NCI-H187 treated with DMSO at 0.1 percent for 48 hours (cell line): ENCODE measurements around the gene IL3RA.
"Not testable (repeated sequence)": the region's sequence is repeated elsewhere in the genome, so short reads cannot be mapped to it uniquely, and the experiment has no call there.

Source experiments
- DNase-seq: peaks from one replicate; lab custom pipeline; 2025; lab: John Stamatoyannopoulos, UW

Gene IL3RA

DNA sequence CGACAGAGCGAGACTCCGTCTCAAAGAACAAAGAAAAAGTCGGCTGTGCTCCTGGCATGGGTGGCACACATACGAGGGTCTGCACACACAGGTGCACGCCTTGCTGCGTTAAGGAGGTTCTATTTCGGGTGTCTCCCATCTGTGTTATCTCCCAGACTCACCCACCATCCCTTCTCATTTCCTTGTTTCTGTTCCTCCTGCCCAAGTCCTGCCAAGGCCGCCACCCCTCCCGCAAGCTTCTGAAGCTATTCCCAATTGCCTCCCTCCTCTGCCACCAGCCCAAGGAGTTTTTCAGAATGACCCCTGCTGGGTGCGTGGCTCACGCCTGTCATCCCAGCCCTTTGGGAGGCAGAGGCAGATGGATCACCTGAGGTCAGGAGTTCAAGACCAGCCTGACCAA lies 6.0 kb upstream of the IL3RA start:
- no peak for DNase-seq

DNA sequence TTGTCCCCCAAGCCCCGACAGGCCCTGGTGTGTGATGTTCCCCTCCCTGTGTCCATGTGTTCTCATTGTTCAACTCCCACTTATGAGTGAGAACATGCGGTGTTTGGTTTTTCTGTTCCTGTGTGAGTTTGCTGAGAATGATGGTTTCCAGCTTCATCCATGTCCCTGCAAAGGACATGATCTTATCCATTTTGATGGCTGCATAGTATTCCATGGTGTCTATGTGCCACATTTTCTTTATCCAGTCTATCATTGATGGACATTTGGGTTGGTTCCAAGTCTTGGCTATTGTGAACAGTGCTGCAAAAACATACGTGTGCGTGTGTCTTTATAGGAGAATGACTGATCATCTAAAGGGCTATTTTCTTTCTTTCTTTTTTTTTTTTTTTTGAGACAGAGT lies 4.2 kb upstream of the IL3RA start:
- not testable (repeated sequence) for DNase-seq

DNA sequence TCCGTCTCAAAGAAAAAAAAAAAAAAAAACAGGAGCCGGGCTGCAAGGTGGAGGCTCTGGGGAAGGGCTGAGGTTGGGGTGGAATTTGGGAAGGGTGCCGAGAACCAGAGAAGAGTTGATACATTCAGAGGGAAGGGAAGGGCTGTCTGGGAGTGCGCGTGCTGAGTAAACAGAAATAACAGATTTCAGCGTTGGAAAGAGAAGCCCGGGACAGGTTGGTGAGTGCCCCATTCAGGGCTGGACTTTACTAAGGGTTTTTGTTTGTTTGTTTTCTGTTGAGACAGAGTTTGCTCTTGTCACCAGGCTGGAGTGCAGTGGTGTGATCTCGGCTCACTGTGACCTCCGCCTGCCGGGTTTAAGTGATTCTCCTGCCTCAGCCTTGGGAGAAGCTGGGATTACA lies 1.7 kb upstream of the IL3RA start:
- DNase-seq, result no peak

DNA sequence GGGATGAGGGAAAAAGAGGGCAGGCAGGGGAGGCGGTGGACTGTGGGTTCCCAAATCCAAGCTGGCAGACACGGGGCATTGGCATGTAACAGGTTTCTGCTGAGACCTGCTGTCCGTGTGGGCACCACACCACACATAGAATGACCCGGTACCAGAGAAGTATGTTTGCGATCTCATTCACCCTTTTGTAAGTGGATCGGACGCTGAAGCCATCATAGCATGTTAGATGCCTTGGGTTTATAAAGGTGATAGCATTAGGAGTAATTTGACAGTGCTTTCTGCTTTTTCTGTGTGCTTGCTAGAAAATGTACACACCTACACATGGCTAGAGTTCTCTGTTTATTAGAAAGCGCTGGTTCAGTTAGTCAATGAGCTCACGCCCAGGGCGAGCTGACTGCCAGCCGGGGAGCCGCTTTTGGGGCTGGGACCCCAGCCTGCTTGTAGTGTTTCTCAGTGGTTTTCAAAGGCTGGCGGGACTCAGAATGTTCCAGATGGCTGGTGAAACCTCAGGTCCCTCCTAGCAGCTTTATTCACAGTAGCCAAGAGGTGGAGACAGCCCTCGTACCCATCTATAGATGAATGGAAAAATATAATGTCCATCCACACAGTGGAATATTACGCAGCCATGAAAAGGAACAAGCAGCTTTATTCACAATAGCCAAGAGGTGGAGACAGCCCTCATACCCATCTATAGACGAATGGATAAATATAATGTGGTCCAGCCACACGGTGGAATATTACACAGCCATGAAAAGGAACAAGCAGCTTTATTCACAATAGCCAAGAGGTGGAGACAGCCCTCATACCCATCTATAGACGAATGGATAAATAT lies 579 bp downstream of the IL3RA start:
- DNase-seq, result no peak

DNA sequence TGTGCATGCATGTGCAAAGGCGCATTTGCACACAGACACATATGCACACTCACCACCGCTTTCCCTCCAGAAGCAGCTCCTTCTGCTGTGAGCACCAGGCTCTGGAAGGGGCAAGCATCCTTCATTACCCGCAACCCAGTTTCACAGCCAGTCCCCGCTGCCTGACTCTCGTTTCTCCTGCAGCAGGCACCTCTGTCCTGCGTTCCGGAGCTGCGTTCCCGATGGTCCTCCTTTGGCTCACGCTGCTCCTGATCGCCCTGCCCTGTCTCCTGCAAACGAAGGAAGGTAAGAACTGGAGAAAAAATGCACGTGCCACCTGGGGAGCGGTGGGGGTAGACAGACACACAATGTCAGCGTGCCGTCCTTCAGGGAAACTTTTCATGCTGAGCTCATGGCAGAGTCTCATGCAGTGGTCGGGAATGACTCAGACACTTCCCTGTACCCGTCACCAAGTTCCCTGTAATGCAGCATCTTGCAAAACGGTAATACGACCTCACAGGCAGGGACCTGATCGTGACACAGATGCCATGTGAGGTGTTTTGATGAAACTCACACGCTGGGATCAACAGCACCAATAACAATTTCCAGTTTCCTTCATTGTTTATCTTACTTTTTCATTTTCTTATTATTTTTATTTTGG lies 5.1 kb downstream of the IL3RA start:
- DNase-seq, result no peak

DNA sequence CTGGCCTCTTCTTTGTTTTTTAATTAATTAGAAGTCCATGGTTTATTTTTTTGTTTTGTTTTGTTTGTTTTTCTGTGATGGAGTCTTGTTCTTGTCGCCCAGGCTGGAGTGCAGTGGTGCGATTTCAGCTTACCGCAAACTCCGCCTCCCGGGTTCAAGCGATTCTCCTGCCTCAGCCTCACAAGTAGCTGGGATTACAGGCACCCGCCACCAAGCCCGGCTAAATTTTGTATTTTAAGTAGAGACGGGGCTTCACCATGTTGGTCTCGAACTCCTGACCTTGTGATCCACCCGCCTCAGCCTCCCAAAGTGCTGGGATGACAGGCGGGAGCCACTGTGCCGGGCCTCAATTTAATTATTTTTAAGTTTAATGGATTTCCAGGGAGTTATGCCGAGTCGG lies 13.0 kb downstream of the IL3RA start:
- DNase-seq, result not testable (repeated sequence)

DNA sequence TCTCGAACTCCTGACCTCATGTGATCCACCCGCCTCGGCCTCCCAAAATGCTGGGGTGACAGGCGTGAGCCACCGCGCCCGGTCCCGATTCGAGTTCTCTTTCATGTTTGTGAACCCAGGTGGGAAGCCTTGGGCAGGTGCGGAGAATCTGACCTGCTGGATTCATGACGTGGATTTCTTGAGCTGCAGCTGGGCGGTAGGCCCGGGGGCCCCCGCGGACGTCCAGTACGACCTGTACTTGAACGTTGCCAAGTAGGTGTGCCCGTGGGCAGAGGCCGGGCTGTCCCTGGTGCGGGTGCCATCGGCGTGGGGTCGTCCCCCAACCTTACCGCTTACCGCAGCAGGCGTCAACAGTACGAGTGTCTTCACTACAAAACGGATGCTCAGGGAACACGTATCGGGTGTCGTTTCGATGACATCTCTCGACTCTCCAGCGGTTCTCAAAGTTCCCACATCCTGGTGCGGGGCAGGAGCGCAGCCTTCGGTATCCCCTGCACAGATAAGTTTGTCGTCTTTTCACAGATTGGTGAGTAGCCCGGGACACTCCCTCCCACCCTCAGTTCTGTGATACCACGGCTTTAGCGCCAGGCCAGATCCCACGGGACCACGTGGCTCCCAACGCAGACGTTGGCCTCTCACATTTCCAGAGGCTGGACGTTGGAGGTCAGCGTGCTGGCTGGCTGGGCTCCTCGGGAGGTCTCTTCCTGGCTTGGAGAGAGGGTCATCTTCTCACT lies 15.6 kb downstream of the IL3RA start:
- no peak for DNase-seq

DNA sequence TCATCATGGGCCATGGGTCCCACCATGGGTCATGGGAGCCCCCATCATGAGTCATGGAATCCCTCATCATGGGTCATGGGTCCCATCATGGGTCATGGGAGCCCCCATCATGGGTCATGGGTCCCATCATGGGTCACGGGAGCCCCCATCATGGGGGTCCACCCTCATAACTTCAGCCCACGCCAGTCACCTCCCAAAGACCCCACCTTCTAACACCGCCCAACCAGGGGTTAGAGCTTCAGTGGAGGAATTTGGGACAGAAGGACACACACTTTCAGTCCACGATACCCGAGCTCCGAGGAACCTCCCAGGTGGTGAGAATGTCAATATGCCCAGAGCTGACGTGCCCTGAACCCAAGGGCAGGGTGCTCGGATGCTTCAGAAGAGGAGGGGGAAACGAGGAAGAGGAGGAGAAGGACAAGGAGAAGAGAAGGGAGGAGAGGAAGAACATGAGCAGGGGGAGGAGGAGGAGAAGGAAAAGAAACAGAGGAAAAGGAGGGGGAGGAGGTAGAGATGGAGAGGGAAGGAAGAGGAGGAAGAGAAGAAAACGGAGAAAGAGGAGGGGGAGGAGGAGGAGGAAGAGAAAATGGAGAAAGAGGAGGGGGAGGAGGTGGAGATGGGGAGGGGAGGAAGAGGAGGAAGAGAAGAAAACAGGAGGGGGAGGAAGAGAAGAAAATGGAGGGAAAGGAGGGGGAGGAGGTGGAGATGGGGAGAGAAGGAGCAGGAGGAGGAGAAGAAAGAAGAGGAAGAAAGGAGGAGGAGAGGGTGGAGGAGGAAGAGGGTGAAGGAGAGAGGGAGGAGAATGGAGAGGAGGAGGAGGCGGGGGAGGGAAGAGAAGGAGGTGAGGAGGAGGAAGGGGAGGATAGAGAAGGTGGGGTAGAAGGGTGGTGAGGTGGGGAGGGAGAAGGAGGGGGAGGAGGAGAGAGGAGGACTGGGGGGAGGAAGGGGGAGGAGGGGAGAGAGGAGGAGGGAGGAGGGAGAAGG lies 17.7 kb downstream of the IL3RA start:
- no peak for DNase-seq

DNA sequence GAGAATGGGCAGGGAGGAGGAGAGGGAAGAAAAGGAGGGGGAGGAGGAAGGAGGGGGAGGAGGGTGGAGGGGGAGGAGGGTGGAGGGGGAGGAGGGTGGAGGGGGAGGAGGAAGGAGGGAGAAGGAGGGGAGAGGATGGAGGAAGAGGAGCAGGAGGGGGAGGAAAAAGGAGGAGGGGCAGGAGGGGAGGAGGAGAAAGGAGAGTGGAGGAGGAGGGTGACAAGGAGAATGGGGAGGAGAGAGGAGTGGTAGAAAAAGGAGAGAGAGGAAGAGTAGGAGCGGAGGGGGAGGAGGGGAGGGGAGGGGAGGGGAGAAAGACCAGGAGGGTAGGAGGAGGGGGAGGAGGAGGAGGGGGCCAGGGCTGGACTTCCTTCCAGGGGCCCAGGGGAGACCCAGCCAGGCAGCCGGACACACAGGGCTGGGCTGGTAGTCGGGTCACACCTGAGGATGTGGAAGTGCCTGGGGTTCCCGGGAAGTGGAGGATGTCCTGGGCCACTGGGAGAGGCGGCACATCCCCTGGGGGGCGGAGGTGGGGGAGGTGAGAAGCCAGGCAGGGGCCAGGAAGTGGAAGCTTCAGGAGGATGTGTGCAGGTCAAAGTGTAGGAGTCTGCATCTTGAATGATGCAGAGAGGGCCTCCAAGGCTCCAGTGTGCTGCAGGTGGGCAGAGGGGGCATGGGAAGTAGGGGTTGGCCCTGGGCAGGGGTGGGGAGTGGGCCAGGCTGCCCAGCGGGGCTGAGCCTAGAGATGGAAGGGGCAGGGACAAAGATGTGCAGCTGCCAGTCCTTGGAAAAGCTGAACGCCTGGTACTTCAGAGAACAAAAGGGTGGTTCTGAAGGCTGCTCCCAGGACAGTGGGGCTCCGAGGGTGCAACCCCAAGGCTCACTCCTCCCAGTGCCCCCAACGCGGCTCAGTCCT lies 18.8 kb downstream of the IL3RA start:
- no peak for DNase-seq

DNA sequence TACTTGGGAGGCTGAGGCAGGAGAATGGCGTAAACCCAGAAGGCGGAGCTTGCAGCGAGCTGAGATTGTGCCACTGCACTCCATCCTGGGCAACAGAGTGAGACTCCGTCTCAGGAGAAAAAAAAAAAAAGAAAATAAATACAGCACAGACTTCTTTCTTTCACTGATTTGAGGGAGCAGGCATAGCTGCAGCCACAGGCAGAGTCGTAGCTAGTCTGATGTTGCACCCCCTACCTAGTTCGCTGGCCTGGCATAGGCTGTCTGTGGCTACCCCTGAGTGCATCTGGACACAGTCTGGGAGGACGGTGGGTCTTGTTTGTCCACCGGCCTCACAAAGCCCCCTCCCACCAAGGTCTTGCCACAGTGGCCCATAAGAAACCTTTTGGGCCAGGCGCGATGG lies 21.4 kb downstream of the IL3RA start:
- no peak for DNase-seq

DNA sequence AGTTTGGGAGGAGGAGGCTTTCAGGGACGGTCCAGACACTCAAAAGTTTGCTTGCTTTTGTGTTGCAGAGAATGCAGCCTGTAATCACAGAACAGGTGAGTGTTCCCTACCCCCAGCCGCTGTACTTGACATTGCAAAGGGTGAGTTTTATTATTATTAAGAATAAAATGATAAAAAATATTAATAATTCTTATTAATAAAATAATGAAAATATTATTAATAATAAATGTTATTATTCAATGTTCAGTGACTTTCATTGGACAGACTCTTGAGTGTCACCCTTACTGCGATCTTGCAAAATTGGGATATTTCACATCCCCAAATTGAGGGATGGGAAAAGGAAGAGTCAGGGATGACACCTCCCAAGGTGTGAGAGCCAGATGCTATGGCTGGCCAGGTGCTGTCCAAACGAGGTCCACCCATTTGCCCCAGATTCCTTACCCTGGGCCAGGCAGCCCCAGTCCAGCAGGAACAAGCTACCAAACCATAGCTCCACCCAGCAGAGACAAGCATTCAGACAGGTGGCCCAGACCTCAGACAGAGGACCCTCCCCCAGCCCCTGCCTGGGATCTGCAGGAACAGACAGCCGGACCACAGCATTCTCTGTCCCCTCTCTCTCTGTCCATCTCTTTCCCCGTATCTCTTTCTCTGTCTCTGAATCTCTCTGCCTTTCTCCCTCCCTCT lies 22.4 kb downstream of the IL3RA start:
- no peak for DNase-seq

DNA sequence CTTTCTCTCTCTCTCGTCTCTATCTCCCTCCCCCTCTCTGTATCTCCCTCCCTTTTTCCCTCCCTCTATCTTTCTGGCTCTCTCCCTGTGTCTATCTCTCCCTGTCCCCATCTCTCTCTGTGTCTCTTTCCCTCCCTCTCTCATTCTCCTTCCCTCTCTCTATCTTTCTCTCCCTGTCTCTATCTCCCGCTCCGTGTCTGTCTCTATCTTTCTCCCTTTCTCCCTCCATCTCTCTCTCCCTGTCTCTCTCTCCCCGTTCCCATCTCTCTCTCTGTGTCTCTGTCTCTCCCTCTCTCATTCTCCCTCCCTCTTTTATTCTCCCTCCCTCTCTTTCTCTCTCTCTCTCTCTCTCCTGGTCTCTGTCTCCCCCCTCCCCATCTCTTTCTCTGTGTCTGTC lies 22.9 kb downstream of the IL3RA start:
- DNase-seq, result no peak

DNA sequence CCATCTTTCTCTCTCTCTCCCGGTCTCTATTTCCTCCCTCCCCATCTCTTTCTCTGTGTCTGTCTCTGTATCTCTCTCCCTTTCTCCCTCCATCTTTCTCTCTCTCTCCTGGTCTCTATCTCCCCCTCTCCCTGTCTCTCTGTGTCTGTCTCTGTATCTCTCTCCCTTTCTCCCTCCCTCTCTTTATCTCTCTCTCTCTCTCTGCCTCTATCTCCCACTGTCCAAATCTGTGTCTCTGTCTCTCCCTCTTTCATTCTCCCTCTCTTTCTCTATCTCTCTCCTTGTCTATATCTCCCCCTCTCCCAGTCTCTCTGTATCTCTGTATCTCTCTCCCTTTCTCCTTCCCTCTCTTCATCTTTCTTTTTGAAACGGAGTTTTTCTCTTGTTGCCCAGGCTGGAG lies 23.6 kb downstream of the IL3RA start:
- DNase-seq, result no peak

DNA sequence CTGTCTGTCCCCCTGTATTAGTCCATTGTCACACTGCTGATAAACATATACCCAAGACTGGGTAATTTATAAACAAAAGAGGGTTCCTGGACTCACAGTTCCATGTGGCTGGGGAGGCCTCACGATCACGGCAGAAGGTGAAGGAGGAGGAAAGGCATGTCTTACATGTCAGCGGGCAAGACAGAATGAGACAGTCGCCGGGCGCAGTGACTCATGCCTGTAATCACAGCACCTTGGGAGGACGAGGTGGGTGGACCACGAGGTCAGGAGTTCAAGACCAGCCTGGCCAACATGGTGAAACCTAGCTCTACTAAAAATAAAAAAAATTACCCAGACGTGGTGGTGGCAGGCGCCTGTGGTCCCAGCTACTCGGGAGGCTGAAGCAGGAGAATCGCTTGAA lies 24.7 kb downstream of the IL3RA start:
- DNase-seq, result no peak

DNA sequence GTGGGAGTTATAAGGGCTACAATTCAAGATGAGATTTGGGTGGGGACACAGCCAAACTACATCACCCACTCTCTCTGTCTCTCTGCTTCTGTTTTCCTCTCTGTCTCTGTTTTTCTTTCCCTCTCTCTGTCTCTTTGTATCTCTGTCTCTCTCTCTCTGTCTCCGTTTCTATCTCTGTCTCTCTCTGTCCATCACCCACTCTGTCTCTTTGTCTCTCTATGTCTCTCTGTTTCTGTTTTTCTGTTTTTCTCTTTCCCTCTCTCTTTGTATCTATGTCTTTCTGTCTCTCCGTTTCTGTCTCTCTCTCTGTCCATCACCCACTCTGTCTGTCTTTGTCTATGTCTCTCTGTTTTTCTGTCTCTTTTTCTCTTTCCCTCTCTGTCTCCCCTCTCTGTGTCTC lies 25.3 kb downstream of the IL3RA start:
- DNase-seq, result no peak

DNA sequence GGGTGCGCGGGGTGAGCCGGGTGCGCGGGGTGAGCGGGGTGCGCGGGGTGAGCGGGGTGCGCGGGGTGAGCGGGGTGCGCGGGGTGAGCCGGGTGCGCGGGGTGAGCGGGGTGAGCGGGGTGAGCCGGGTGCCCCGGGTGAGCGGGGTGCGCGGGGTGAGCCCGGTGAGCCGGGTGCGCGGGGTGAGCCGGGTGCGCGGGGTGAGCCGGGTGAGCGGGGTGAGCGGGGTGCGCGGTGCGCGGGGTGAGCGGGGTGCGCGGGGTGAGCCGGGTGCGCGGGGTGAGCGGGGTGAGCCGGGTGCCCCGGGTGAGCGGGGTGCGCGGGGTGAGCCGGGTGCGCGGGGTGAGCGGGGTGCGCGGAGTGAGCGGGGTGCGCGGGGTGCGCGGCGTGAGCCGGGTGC lies 29.8 kb downstream of the IL3RA start:
- DNase-seq, result not testable (repeated sequence)

DNA sequence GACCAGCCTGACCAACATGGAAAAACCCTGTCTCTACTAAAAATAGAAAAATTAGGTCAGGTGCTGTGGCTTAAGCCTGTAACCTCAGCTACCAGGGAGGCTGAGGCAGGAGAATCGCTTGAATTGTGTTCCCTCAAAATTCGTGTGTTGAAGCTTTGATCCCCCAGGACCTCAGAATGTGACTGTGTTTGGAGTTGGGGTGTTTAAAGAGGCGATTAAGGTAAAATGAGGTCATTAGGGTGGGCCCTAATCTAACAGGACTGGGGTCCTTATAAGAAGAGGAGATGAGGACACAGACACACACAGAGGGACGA lies 31.8 kb downstream of the IL3RA start:
- no peak for DNase-seq

DNA sequence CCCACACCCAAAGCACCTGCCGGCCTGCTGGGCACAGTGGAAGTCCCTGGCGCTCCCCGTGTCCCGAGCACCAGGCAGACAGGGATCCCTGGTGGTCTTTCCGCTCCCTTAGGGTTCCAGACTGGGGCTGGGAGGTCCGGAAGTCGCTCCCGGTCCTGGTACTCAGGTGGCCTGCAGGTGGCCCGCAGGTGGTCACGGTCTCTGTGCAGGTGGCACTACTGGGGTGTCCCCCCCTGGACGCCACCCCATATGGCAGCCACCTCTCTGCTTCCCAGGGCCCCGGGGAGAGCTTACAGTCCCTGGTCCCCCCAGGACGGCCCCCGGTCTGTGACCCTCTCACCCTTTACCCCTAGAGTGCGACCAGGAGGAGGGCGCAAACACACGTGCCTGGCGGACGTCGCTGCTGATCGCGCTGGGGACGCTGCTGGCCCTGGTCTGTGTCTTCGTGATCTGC lies 41.7 kb downstream of the IL3RA start:
- no peak for DNase-seq

DNA sequence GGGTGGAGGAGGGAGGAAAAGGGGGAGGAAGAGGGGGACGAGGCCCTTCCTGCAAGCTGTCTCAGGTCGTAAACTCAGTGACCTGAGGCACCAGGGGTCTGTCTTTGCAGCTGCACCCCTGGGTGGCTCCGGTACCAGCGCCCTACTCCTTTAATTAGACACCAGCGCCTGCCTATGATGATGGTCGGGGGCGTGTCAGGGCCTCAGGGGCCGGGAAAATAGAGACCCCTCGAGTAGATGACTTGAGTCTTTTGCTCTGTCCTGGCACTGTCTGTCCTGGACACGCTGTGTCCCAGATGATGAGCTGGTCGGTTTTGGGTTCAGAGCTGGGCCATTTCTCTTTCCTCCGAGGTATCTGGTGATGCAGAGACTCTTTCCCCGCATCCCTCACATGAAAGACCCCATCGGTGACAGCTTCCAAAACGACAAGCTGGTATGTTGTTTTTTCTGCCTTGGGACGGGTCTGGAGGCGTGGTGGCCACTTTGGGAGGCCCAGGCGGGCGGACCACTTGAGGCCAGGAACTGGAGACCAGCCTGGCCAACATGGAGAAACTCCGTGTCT lies 44.2 kb downstream of the IL3RA start:
- DNase-seq, result no peak

DNA sequence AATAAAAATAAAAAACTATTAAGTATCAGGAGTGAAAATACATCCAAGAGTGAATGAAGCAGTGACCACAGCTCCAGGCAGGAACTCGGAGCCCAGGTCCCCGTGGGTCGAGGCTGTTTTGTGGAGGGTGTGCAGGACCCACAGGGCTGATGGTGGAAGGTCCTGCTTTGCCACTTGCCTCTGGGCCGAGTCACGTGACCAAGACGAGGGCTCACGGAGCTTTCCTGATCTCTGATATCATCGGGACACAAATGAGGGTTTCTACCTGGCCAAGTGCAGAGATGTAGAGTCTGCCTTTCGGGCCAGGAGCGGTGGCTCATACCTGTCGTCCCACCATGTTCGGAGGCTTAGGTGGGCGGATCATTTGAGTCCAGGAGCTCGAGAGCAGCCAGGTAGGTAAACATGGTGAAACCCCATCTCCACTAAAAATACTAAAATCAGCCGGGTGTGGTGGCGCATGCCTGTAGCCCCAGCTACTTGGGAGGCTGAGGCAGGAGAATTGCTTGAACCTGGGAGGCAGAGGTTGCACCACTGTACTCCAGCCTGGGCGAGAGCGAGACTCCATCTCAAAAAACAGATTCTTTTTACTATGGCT lies 48.2 kb downstream of the IL3RA start:
- DNase-seq, result no peak
